GM12891 (cell line): ENCODE measurements around the gene HNRNPK.

Experiments used
- POLR2A ChIP-seq: IDR thresholded peaks from 2 replicates; pipeline ENCODE4 v1.6.1; 2011; ENCODE audit warnings: low read depth, low read length, control low read depth
- POLR2AphosphoS5 ChIP-seq: IDR thresholded peaks from 2 replicates; pipeline ENCODE4 v1.6.1; 2011; ENCODE audit warnings: low read depth, low read length, control low read depth
- POU2F2 ChIP-seq: IDR thresholded peaks from 2 replicates; pipeline ENCODE4 v1.6.1; 2011; ENCODE audit warnings: low read depth, mild to moderate bottlenecking, control low read depth, low read length, moderate library complexity
- SPI1 ChIP-seq: IDR thresholded peaks from 2 replicates; pipeline ENCODE4 v1.6.1; 2011; ENCODE audit warnings: low read depth, low read length, control low read depth
- TAF1 ChIP-seq: IDR thresholded peaks from 2 replicates; pipeline ENCODE4 v1.6.1; 2011; ENCODE audit warnings: low read depth, low read length, control low read depth

DNA sequence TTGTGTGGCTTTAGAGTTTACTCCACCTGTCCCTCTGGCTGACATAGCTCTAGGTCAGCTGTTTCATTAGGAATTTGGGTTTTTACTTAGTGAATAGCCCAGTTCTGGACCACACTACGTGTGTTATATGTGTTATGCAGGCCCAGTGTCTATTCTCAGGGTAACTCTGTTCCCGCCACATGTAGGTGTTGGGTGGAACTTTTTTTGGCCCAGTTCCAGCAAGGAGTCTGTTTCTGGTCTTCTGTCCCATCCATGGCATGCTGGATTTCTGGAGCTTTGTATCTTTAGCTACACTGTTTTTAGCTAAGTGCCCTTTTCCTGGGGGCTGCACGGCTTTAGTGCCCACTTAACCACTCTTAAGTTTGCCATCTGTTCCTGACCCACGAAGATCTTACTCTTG is 16.1 kb upstream of the HNRNPK start:
- no peak for TF ChIP-seq POLR2A
- no peak for TF ChIP-seq POLR2AphosphoS5
- TF ChIP-seq SPI1 = no peak
- TF ChIP-seq TAF1 = no peak
- no peak for TF ChIP-seq POU2F2
